ENCODE results near the gene SYCP2L.

DNA sequence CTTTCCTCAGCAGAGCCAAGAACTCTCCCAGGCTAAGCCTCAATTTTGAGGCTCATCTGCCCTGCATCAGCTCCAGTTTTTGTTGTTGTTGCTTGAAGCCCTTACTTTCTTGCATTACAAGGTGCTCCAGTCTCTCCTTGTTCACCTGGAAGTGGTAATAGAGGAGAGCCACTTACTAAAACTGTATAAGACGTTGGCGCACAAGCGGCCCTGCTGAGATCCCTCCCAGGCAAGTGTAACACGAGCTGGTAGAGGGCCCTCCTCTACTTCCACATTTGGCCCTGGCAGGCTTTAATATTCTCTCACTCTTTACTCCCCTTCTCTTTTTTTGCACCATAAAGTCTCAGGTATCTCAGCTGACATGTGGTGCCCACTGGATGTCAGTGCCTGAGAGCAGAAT, 24.5 kb upstream of the SYCP2L start:
- TF ChIP-seq, protein P1, sequence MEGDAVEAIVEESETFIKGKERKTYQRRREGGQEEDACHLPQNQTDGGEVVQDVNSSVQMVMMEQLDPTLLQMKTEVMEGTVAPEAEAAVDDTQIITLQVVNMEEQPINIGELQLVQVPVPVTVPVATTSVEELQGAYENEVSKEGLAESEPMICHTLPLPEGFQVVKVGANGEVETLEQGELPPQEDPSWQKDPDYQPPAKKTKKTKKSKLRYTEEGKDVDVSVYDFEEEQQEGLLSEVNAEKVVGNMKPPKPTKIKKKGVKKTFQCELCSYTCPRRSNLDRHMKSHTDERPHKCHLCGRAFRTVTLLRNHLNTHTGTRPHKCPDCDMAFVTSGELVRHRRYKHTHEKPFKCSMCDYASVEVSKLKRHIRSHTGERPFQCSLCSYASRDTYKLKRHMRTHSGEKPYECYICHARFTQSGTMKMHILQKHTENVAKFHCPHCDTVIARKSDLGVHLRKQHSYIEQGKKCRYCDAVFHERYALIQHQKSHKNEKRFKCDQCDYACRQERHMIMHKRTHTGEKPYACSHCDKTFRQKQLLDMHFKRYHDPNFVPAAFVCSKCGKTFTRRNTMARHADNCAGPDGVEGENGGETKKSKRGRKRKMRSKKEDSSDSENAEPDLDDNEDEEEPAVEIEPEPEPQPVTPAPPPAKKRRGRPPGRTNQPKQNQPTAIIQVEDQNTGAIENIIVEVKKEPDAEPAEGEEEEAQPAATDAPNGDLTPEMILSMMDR (IDR thresholded peaks at IDR 0.05; ENCODE audit: low read depth, low read length, poor library complexity, severe bottlenecking), result no peak
- TF ChIP-seq EZH2phosphoT487 (IDR thresholded peaks at IDR 0.05; ENCODE audit: borderline replicate concordance, low read length), result no peak
